Smooth muscle cell (in vitro differentiated cells): ENCODE measurements around the gene CDC42. TPM values are rescaled to one million over a fixed set of nuclear protein-coding genes. Genes with fewer than 3 reads are reported as not detected.

Experiments
- DNase-seq: peaks from one replicate; lab custom pipeline; 2025; ENCODE audit not compliant: unreplicated experiment; lab: John Stamatoyannopoulos, UW
- H2AFZ ChIP-seq: fragments of 200-600 bp; sonication (generic); 2 replicates; pipeline ENCODE4 v1.6.0; 2016; ENCODE audit warnings: antibody characterized with exemption, low read depth, mild to moderate bottlenecking
- H3F3A ChIP-seq: fragments of 200-600 bp; sonication (generic); 2 replicates; pipeline ENCODE4 v1.6.0; 2017; ENCODE audit warnings: antibody characterized with exemption, low read depth
- H3K27ac ChIP-seq: fragments of 200-600 bp; sonication (generic); 2 replicates; pipeline ENCODE4 v1.5.1; 2016; ENCODE audit warnings: low read depth, mild to moderate bottlenecking
- H3K27me3 ChIP-seq: fragments of 200-600 bp; sonication (generic); 2 replicates; pipeline ENCODE4 v1.6.1; 2016; ENCODE audit warnings: low read depth, mild to moderate bottlenecking
- H3K36me3 ChIP-seq: fragments of 200-600 bp; sonication (generic); 2 replicates; pipeline ENCODE4 v1.5.1; 2016; ENCODE audit warnings: low read depth
- H3K4me1 ChIP-seq: fragments of 200-600 bp; sonication (generic); 2 replicates; pipeline ENCODE4 v1.5.1; 2016; ENCODE audit warnings: low read depth
- H3K4me2 ChIP-seq: fragments of 200-600 bp; sonication (generic); 2 replicates; pipeline ENCODE4 v1.6.0; 2016; ENCODE audit warnings: mild to moderate bottlenecking
- H3K4me3 ChIP-seq: fragments of 200-600 bp; sonication (generic); 2 replicates; pipeline ENCODE4 v1.5.1; 2016; ENCODE audit warnings: mild to moderate bottlenecking
- H3K79me2 ChIP-seq: fragments of 200-600 bp; sonication (generic); 2 replicates; pipeline ENCODE4 v1.6.0; 2016; ENCODE audit warnings: low read depth, mild to moderate bottlenecking
- H3K9ac ChIP-seq: fragments of 200-600 bp; sonication (generic); 2 replicates; pipeline ENCODE4 v1.6.0; 2016; ENCODE audit warnings: low read depth
- H3K9me3 ChIP-seq: fragments of 200-600 bp; sonication (generic); replicated peaks from 2 replicates; pipeline ENCODE4 v1.5.1; 2016; ENCODE audit warnings: low read depth
- H4K20me1 ChIP-seq: fragments of 200-600 bp; sonication (generic); 2 replicates; pipeline ENCODE4 v1.6.0; 2016; ENCODE audit warnings: low read depth
- CTCF ChIP-seq: fragments of 200-600 bp; sonication (generic); IDR thresholded peaks from 2 replicates; pipeline ENCODE4 v1.5.1; 2017; ENCODE audit warnings: borderline replicate concordance, mild to moderate bottlenecking, antibody characterized with exemption; ENCODE audit not compliant: insufficient read depth, poor library complexity, severe bottlenecking
- WGBS: methylation state at CpG from one replicate; pipeline ENCODE4 v1.1.7; 2016; ENCODE audit warnings: low lambda C conversion rate; 5-methylcytosine and 5-hydroxymethylcytosine counted together
- polyA plus RNA-seq: library from polyadenylated mRNA; unstranded; fragments of >200 nt; fragmentation: Nextera tagmentation; extraction: Ambion mirVana; gene quantifications from 2 replicates; pipeline ENCODE4 v1.2.1, GENCODE V29; 2016
- total RNA-seq: library from RNA; depleted of rRNA; stranded (reverse); fragments of >200 nt; gene quantifications from 2 replicates; pipeline ENCODE4 v1.2.3, GENCODE V29; 2014

CDC42 gene
- total and polyA plus RNA-seq, 2 experiments from 2014 or later = 74.0 to 407 TPM

GRCh38 chr1:22123901-22124404, 71.4 kb downstream of the CDC42 start:
- no peak for TF ChIP-seq CTCF
- no peak overlapping the region for H3K27ac ChIP-seq
- no peak overlapping the region for H3K9ac ChIP-seq
- peaks cover 10% of the 10 kb centered on the region for H3K4me1 ChIP-seq
- DNase-seq = no peak
- WGBS = 95% methylated on average over 9 of the region's 9 CpGs
- no peaks in the 10 kb centered on the region for H3K27me3 ChIP-seq
- H3K4me3 ChIP-seq = no peak overlapping the region
- peaks cover 95% of the 10 kb centered on the region for H4K20me1 ChIP-seq
- no peaks in the 10 kb centered on the region for H3K79me2 ChIP-seq
- no peak overlapping the region for H2AFZ ChIP-seq
- H3F3A ChIP-seq = no peaks in the 10 kb centered on the region
- no peak overlapping the region for H3K4me2 ChIP-seq
- no peaks in the 10 kb centered on the region for H3K9me3 ChIP-seq
- no peaks in the 10 kb centered on the region for H3K36me3 ChIP-seq

- no peak overlapping the region for H2AFZ ChIP-seq
- no peaks in the 10 kb centered on the region for H3K9me3 ChIP-seq
- H3K79me2 ChIP-seq = no peaks in the 10 kb centered on the region
- peaks cover 10% of the 10 kb centered on the region for H3K4me1 ChIP-seq
- no peaks in the 10 kb centered on the region for H3K27me3 ChIP-seq
- H3K9ac ChIP-seq = no peak overlapping the region
- no peak overlapping the region for H3K4me3 ChIP-seq
- H3K4me2 ChIP-seq = no peak overlapping the region
- H3K27ac ChIP-seq = no peak overlapping the region
- no peaks in the 10 kb centered on the region for H3K36me3 ChIP-seq
- H3F3A ChIP-seq = no peaks in the 10 kb centered on the region
- DNase-seq = no peak
- no peak for TF ChIP-seq CTCF
- 94% methylated on average over 8 of the region's 8 CpGs for WGBS
- H4K20me1 ChIP-seq = peaks cover 88% of the 10 kb centered on the region
Observed at GRCh38 chr1:22124592-22125229, 72.2 kb downstream of the CDC42 start.

- H3K27me3 ChIP-seq = no peaks in the 10 kb centered on the region
- H3K4me1 ChIP-seq = peaks cover 10% of the 10 kb centered on the region
- no peak overlapping the region for H3K4me2 ChIP-seq
- H3K9me3 ChIP-seq = no peaks in the 10 kb centered on the region
- H3K9ac ChIP-seq = no peak overlapping the region
- H3K27ac ChIP-seq = no peak overlapping the region
- H2AFZ ChIP-seq = no peak overlapping the region
- H3K4me3 ChIP-seq = no peak overlapping the region
- H3K79me2 ChIP-seq = no peaks in the 10 kb centered on the region
- H4K20me1 ChIP-seq = peaks cover 81% of the 10 kb centered on the region
- H3K36me3 ChIP-seq = no peaks in the 10 kb centered on the region
- no peak for DNase-seq
- 96% methylated on average over 12 of the region's 12 CpGs for WGBS
- no peak for TF ChIP-seq CTCF
- H3F3A ChIP-seq = no peaks in the 10 kb centered on the region
Observed at GRCh38 chr1:22126531-22126930, 74.0 kb downstream of the CDC42 start.

GRCh38 chr1:22127248-22127647, 74.7 kb downstream of the CDC42 start:
- no peak for TF ChIP-seq CTCF
- 92% methylated on average over 6 of the region's 6 CpGs for WGBS
- no peak overlapping the region for H2AFZ ChIP-seq
- H3K4me1 ChIP-seq = peaks cover 6% of the 10 kb centered on the region
- no peaks in the 10 kb centered on the region for H3K9me3 ChIP-seq
- no peak overlapping the region for H3K4me3 ChIP-seq
- DNase-seq = no peak
- H3K36me3 ChIP-seq = no peaks in the 10 kb centered on the region
- no peak overlapping the region for H3K9ac ChIP-seq
- no peaks in the 10 kb centered on the region for H3F3A ChIP-seq
- H3K27ac ChIP-seq = no peak overlapping the region
- peaks cover 81% of the 10 kb centered on the region for H4K20me1 ChIP-seq
- no peaks in the 10 kb centered on the region for H3K27me3 ChIP-seq
- no peak overlapping the region for H3K4me2 ChIP-seq
- no peaks in the 10 kb centered on the region for H3K79me2 ChIP-seq
